Fibroblast of skin of right biceps (primary cell): ENCODE results near the gene EIF3K.

Experiments used
- DNase-seq: peaks from one replicate; pipeline ENCODE4 v3.0.0-alpha.2; 2013

Gene EIF3K

DNA sequence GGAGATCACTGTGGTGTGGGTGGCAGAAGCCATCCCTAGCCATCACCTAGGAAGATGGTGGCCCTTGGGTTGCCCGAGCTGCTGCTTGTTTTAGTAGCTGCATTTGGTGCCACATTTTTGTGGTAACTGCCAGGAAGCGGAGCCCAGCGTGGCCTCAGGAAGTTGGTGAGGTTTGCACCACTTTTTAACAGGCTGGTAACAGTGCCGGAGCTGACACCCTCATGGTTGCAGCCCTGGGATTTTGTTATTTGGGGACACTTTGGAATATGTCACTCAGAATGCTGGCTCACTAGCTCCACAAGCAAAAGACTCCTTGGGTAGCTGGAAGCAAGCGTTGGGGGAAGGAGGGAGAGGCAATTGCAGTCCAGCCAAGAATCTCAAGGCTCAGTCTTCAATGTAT lies 50.6 kb downstream of the EIF3K start:
- DNase-seq: no peak

DNA sequence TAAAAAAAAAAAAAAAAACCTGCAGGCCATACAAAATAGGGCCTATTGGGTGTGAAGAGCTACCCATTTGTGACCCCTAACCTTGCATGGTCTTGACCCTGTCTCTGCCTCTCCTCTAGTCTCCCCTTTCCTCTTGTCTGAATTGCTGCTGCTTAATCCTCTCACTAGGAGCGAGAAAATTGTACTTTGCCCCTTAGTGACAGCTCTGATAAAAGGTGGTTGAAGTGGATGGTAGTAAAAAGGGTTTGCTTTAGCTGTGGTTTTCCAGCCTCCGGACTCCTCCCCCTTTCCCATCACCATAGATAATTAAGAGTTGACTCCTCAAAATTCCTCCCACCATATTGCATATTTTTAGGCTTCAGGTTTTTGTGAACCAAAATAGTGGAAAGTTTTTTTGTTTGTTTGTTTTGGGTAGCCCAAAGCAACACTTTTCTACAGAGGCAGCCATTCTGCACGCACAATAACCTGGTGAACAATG lies 52.0 kb downstream of the EIF3K start:
- DNase-seq: no peak

DNA sequence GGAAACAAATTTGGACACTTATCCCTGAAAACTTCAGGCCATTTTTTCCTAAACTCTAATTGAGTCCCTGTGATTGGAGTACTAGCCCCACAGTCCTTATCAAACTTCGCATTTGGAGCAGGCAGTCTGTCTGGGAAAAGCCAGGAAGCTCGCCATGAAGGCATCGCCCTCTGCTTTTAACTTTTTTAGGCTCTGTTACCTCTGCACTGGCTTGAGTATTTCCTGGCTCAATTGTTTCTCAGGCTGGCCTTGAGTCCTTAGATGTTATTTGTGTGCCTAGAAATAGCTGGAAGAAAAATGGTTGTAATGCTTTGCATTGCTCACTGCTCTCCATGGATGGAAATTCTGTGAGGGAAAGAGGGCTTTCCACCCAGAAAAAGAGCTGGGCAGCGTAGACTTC lies 52.7 kb downstream of the EIF3K start:
- no peak for DNase-seq

DNA sequence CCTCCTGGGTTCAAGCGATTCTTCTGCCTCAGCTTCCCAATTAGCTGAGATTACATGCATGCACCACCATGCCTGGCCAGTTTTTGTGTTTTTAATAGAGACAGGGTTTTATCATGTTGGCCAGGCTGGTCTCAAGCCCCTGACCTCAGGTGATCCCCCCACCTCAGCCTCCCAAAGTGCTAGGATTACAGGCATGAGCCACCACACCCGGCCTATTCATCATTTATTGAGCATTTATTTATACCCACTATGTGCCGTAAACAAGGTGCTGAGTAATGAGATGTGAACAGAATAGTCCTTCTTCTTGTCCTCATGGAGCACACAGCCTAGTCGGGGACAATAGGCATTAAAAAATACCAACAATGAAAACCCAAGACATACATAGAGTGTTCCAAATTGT lies 54.0 kb downstream of the EIF3K start:
- no peak for DNase-seq

DNA sequence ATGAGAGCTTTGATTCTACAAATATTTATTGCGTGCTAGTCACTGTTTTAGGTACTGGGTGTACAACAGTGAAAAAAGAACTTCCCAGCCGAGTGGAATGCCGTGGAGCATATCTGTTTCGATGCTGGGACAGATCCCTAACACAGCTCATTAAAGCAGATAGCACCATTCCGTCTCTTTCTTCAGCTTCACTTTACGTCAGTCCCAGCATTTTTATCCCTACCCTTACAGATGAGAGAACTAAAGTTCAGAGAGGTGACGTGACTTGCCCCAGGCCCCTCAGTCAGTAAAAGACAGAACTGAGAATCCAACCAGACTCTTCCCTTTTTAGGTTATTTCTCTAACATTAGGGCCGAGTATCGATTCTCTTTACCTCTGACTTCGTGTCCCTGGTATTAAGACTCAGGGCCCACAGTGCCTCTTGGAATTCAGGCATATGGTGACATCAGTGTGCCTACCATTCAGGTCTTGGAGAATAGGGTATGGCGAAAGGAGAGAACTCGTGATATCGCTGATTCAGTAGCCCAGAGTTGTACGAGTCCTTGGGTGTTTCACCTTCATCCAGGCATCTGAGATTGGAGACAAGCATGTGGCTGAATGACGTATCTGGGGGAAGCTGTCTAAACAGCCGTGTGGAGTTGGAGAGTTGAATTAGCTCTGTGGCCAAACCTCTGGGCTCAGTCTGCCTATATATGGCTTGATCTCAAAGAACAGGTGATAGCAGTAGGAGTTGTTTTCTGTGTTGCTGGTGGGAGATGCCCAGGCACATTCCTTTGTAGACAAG lies 55.6 kb downstream of the EIF3K start:
- no peak for DNase-seq

DNA sequence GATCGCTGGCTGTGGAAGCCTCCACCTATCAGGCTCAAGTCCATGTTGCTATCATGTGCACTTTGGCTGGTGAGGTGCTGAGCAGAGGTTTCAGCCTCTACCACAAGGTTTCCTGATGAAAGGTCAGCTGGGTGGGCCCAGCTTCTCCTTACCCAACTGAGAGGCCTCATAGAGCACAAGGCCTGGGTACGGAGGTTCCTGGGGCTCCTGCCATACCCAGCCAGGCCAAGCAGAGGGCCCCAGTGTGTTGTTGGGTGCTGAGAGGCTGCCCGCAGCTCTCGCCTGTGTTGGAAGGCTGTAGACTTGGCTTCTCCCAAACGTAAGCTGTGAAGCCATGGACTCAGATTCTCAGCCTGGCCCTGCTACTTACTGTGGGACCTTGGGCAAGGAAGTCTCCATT lies 56.6 kb downstream of the EIF3K start:
- no peak for DNase-seq

DNA sequence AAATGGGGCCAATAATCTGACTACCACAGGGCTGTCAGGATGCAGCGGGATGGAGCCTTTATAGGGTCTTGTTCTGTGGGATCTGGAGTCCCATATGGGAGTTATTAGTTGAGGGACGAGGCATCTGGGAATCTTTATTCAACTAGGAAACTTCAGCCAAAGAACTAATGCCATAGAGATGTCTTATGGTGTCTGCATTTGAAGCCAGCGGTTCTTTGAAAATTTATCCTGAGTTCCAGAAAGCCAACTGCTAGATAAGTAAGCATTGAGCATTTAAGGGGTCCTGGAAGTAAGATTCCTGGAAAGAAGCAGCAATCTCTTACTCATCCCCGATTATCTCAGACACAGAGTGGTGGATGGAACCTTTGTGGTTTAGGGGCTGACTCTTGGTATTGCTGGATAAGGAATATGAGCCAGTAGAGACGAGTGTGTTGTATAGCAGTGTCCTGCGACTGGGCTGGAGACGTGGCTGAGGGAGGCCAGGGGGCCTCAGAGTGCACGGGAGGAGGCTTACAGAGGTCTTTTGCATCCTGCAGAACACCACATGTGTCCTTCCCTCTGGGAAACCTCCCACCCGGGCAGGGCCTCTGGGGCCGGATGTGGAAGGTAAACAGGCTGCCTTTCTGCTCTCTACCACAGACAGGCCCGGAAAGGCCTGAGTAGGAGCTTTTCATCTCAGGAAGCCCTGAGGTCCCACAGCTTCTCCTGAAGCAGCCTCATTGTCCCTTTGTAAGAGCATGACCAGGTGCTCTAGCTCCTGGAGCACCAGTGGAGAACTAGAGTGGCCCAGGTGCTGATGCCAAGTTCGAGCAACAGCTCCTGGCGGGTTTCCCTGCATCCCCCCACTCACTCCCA lies 57.3 kb downstream of the EIF3K start:
- peak; percentile 90 for DNase-seq

DNA sequence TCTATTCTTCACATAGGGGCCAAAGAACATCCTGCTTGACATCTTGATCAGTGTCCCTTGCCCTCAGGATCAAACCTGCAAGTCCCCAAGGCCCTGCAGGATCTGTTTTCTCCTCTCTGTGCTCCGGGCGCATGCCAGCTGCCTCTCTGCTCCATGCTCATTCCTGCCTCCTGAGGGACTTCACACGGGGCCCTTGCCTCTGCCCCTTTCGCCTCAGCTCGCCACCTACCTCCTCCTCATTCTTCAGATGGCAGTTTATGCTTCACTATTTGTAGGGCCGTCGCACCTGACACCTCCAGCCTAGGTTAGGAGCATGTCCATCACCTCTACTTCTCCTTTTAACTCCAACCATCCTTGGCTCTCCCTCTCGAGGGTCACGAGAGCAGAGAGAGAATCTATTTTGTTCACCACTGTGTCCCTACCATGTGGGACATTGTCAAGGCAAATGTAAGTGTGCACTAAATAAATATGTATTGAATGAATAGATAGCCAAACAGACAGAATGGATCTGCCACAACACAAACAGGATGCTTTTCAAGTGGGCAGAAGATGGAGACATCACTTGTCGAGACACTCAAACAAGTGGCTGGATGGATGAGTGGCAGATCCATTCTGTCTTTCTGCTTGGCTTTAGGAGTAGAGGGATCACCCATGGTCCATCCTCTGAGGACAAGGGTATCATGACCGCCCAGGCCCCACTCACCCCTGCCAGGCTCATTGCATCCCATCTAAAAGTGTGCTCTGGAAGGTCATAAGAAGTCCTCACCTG lies 58.1 kb downstream of the EIF3K start:
- no peak for DNase-seq

DNA sequence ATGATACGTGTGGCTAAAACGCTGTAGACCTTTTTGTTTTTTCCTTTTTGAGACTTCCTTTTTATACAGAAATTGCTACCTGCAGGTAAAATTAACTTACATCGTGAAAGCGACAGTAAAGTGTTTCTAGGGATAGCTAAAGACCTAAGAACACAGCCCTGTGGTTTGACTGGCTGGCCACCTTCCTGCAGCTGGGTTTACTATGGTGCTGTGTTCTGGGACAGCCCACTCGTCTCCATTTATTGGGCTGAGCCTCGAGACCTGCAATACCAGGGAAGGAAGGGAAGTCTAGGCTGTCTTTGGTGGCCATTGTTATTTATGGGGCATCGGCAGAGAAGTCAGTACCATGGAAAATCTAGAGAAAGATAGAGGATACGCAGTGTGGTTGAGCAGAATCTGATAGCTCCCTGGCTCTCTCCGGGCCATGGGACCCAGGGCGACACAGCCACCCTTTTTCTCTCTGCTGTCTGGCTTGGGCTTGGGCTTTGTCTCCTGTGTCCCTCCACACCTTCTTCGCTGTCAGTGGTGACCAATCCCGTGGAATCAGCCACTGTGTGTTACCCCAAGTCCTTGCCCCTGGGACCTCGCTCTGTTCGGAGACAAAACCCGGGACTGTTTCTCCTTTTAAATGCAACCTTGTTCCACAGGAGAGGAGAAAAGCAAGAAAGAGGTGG lies 59.4 kb downstream of the EIF3K start:
- no peak for DNase-seq

DNA sequence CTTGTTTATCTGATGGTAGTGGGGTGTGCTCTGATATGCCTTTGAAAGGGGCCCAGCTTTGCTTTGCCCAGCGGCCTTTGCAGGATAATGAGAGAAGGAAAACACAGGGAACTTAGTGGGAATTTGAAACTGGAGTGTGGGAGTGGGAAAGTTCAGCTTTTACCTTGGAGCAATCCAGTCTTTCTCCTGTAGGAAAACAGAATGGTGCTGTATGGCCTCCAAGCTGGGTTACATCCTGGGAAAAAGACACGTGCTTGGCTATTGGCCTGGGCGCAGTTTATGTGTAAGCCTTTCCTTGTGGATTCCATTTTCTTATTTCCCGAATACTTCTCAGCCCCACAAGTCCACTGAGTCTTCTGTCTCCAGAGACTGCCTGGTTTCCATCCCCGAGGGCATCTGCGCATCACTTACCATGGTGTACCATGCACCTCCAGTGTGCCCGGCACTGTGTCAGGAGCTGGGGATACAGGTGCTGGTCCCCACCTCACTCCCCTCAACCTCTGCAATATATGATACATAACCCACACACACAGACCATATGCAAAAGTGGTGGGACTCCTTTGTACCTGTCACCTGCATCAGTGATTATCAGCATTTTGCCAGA lies 60.0 kb downstream of the EIF3K start:
- no peak for DNase-seq

DNA sequence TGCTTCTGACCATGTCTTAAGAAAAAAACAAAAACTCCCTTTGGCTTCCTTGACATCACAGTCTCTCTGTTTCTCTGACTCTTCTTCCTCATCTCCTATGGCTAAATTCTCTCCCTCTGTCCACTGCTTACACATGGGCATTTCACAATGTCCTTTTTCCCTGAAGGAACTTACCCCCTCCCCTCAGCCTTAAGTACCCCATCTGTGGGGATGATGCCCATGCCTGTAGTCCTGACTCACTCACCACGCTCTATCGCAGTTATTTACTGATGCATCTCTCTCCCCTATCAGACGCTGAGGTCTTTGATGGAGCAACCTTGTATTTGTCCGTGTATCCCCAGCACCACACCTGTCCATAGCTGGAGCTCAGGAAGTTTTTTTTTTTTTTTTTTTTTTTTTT lies 60.9 kb downstream of the EIF3K start:
- no peak for DNase-seq

DNA sequence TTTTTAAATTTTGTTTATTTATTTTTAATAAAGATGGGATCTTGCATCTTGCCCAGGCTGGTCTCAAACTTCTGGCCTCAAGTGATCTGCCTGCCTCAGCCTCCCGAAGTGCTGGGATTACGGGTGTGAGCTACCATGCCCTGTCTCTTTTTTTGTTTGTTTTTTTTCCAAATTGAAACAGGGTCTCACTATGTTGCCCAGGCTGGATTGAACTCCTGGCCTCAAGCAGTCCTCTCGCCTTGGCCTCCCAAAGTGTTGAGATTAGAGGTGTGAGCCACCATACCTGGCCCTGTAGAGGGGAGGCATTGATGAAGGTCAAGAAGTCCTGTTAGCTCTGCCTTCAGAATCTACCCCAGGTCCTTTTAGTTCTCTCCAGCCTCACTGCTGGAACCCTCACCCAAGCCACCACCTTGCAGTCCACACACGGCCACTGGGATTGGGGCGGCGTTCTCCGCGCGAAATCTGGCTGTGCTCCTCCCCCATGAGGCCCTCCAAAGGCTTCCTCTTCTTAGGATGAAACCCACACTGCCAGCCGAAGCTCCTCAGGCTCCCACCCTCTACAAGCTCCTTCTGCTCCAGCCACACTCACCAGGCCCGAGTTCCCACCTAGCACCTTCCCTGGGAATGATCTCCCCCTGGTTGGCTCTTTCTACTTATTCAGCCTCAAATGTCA lies 63.3 kb downstream of the EIF3K start:
- no peak for DNase-seq

DNA sequence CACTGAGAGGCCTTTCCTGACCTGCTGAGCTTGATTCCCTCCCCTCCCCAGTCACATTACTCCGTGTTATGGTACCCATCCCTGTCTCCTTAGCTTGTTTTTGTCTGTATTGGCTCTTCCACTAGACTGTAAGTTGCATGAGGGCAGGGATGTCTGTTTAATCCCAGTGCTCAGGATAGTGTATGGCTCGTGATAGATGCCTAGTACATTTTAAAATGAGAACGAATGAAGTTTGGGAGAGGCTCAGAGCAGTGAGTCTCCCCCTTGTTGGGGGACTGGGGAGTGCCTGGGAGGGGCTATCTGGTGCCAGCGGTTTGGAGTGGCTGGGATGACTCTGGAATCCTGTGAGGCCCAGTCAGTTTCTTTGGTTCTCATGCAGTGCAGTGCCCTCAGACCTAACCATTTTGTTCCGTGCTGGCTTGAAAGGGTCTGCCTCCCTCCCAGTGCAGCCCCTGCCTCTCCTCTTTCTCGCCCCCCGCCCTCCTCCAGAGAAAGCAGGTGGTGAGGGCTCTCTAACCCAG lies 63.9 kb downstream of the EIF3K start:
- no peak for DNase-seq

DNA sequence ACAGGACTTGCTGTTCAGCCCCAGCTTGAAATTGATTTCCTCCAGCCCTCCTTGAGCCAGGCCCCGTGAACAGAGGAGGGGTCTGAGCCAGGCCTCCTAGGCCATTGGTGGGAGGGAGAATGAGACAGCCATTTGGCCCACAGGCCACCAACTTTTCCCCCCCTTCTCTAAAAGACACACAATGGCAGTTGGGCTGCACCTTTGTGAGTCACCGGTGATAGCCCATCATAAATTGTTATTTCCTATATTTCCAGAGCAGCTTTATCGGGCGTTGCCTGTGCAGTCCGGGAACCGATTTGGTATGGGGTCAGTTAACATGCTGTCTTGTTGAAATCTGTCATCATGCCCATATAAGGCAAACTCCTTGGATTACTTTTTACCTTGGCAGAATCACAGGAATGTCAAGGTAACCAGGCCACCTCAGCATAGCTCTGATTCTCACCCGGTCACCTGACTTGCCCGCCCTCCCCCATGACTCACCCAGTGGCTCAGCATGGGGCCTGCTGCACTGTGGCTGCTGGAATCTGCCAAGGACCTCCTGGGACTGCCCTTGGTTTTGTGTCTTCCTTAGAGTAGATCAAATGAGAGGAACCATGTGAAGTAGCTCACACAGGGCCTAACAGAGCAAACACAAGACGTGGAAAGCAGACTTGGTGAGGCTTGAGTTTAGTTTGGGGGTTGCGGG lies 64.5 kb downstream of the EIF3K start:
- DNase-seq: peak; percentile 97

DNA sequence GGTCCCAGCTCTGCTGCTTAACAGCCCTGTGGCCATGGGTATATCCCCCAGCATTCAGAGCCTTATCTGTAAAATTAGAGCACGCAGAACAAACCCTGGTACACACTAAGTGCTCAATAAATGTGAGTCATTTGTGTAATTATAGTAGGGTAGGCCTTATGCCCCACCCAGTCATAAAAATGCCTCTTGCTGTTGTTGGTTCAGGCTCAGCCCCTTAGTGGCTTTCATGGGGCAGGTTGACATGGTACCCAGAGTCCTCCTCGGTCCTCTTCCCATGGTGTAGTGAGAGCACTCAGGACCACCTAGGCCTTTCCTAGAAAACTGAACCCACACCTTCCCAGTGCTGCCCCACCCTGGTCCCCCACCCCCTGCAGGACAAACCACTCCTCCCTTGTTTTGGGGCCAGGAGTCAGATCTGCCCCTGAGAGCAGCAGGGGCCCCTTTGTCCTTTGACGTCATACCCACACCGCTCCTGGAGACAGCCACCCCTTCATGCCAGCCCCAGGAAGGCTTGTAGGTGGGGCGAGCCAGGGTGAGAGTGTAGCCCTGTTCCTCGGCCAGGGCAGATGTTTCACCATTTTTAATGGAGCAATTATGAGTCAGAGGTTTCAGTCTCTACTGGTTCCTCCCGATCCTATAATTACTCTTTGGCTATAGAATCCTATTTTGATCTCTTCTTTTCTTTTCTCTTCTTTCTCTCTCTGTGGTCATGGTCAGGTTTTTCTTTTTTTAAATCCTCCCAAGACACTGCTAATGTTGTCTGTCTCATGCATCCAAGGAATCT lies 65.3 kb downstream of the EIF3K start:
- peak; percentile 91 for DNase-seq

DNA sequence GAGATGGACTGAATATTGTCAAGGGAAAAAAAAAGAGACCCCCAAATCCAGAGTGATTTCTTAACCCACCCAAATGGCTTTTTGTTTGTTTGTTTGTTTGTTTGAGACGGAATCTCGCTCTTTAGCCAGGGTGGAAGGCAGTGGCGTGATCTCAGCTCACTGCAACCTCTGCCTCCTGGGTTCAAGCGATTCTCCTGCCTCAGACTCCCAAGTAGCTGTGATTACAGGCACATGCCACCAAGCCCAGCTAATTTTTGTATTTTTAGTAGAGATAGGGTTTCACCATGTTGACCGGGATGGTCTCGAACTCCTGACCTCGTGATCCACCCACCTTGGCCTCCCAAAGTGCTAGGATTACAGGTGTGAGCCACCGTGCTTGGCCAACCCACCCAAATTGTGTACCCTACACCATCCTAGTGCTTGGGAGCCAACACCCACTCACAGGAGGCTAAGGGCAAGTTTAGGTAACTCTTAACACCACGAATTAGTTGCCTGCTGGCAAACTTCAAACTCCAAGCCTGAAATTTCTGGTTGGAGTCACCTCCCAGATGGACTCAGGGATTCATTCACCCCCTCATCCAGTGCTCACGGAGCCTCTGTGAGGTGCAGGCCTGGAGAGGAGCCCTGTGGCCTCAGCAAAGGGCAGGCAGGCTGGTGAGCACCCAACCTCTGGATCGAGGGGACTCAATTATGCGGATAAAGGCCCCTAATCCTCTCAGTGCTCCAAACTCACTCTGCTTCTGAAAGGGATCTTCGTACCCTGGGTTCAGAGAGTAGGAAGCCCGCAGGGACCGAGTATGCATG lies 66.1 kb downstream of the EIF3K start:
- DNase-seq: no peak

DNA sequence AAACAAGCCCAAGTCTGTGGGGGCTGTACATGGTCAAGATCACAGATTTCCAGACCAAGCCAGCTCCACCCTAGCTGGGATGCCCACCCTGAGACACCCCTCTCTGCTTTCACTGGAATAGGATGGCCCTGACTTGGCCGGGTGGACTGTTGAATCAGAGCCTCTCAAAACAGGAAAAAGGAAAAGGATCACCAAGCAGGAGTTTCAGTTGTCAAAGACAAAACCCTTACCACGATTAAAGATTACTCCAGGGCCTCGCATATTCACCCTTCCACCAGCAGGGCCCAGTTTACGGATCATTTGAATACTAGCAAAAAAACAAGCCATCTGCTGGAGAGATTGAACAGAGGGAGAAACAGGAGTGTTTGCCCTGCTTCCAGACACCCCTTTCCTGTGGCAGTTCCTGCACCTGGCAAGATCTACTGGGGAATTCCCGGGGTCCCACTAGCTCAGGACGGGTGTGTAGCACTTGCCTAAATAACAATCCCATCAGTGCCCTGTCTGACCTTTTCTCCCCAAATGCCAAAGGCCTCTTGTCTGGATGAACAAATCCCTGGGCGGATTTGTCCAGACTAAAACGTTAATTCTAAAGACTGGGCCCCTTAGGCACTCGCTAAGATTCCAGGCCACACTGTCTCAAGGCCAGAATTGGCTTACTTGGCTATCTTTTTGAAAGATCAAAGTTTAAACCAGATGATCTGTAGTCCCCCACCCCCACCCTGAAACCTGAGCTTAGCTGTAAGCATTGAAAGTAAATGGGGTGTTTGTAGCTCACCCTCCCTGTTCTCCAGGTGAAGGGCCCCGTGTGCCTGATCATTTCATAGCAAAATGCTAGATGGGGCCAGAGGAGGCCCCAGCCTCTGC lies 66.9 kb downstream of the EIF3K start:
- peak; percentile 71 for DNase-seq

DNA sequence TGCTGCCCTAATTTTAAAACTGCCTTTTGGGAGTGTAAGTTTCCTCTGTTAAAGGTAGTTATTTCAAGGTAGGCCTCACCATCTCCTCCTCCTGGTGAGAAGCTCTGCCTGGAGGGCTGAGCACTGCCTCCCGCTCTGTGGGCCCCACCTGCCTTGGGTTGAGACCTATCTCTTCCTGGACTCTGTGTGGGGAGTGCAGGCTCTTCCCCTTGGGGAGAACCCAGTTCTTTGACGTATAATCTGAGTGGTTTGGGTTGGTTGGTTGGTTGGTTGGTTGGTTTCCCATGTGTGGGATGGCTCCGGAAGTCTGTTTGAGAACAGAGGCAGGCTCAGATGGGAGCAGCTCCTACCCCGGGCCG lies 67.5 kb downstream of the EIF3K start:
- no peak for DNase-seq
